Measurements from ENCODE around the gene KIRREL3. TPM values are rescaled to one million over a fixed set of nuclear protein-coding genes. Genes with fewer than 3 reads are reported as not detected.
A peak's percentile ranks its signal among the peaks of the same experiment; 100 is the strongest.

The KIRREL3 gene
- polyA plus RNA-seq, 1 of the 3 experiments (the other 2 are of a cell fraction), result 3.7 TPM

DNA sequence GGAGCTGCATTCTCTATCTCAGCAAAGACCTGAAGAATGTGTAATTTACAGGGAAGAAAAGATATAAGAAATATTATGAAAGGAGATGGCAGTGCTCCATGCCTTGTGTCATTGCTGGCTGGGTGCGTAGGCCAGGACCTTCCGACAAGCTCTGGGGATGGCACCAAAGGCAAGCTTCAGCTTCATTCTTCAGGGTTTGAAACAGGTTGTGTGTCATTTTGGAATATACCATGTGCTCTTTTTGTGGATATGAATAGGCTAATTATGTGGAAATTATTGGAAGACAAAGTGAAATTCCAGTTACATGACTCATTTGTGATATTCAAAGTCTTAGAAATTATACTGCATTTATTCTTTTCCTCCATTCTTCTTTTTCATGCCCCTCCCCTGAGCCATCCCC lies 5.7 kb upstream of the KIRREL3 start:
- Histone ChIP-seq H3K9ac (no peak overlapping the region), H3K27me3 (ENCODE audit: insufficient read depth) (no peaks in the 10 kb centered on the region), H3K9me2 (no peaks in the 10 kb centered on the region), H2AFZ (ENCODE audit: low read depth) (no peak overlapping the region), H3K9me3 (no peaks in the 10 kb centered on the region), H3K4me1 (ENCODE audit: control insufficient read depth in 1 of 2, insufficient read depth in 2 of 2, low read depth in 1 of 2, low read length in 1 of 2) (peaks cover 0 to 5% of the 10 kb centered on the region in 2 experiments; a peak in 2 of 4 replicates), H3K79me2 (ENCODE audit: insufficient read depth) (peaks cover 4% of the 10 kb centered on the region; the same call in 1 of the 2 replicates), H3K4me3 (ENCODE audit: low read depth in 2 of 2, low read length in 1 of 2) (no peak overlapping the region), H3K36me3 (replicated peaks in 1 of 2; ENCODE audit: control insufficient read depth in 1 of 2, insufficient read depth in 2 of 2, low read length in 1 of 2) (no peaks in the 10 kb centered on the region), H3K27ac (ENCODE audit: low read depth in 2 of 2, low read length in 1 of 2) (no peak overlapping the region), H3K4me2 (no peak overlapping the region), H3F3A (replicated peaks; ENCODE audit: insufficient read depth) (no peaks in the 10 kb centered on the region), H4K20me1 (ENCODE audit: insufficient read depth) (no peaks in the 10 kb centered on the region)
- 88% methylated on average over 2 of the region's 2 CpGs for WGBS (ENCODE audit: low lambda C conversion rate)
- no peak for DNase-seq
- TF ChIP-seq FOSL2 (IDR thresholded peaks at IDR 0.05; ENCODE audit: borderline replicate concordance, low read depth) (no peak; the same call in 1 of the 2 replicates), TCF12 (IDR thresholded peaks at IDR 0.05) (no peak), JUND (IDR thresholded peaks at IDR 0.05) (0 out of 2 replicates have a peak, but pooled peaks have one; percentile 20)
- CTCF ChIA-PET, result interaction anchor here (0.8 kb wide), 1 partner anchor 488 kb away, joined by 3 read pairs; no protein-coding TSS in a partner anchor
- POLR2A ChIA-PET, result no interaction called here

DNA sequence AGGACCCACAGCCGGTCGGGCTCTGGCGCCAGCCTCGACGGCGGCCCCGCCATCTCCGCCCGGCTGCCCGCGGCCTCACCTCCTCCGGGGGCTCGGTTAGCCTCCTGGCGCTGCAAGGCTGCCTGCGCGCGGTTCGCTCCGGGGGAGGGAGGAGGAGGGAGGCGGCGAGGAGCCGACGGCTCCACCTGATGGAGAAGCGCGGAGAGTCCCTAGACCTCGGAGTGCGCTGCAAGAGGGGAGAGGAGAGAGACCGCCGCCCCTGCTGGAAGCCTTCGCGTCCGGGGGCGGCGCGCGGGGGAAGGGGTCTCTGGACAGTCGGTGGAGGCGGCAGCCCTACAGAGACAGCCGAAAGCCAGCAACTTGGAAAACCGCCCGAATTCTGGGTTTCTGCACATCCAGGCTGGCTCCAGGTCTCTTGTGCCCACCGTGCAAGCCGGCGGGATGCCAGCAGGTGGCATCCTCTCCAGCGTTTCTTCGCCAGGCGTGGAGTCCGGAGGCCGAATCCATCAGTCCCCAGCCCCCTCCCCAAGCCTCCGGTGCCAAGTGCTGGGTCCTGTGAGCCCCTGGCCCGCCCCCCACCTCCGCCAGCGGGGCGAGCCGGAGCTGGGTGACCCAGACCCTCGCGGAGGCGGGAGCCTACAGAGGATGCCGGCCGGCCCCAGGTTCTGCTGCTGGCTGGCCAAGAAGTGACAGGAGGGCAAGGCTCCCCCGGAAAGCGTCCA lies 2.9 kb upstream of the KIRREL3 start:
- H3K27ac ChIP-seq (ENCODE audit: low read depth in 2 of 2, low read length in 1 of 2), result no peak overlapping the region
- H3K4me1 ChIP-seq (ENCODE audit: control insufficient read depth in 1 of 2, insufficient read depth in 2 of 2, low read depth in 1 of 2, low read length in 1 of 2), result peaks cover 0 to 13% of the 10 kb centered on the region in 2 experiments; a peak in 2 of 4 replicates
- peak overlapping the region; percentile 86 for H2AFZ ChIP-seq (ENCODE audit: low read depth)
- H4K20me1 ChIP-seq (ENCODE audit: insufficient read depth), result no peaks in the 10 kb centered on the region
- peak overlapping the region; percentile 89 for H3K4me2 ChIP-seq
- ChIA-PET POLR2A (no interaction called here), CTCF (interaction anchor here (0.6 to 5.7 kb wide), 21 partner anchors 9 to 1014 kb away, joined by 3 to 53 read pairs (median 3); no protein-coding TSS in a partner anchor)
- no peaks in the 10 kb centered on the region for H3K9me2 ChIP-seq
- H3K36me3 ChIP-seq (replicated peaks in 1 of 2; ENCODE audit: control insufficient read depth in 1 of 2, insufficient read depth in 2 of 2, low read length in 1 of 2), result no peaks in the 10 kb centered on the region
- H3K27me3 ChIP-seq (ENCODE audit: insufficient read depth), result no peaks in the 10 kb centered on the region
- peak overlapping the region; percentile 59; the same call in 1 of the 2 replicates for H3K9ac ChIP-seq
- 6% methylated on average over 10 of the region's 62 CpGs for WGBS (ENCODE audit: low lambda C conversion rate)
- H3F3A ChIP-seq (replicated peaks; ENCODE audit: insufficient read depth), result no peaks in the 10 kb centered on the region
- H3K9me3 ChIP-seq, result no peaks in the 10 kb centered on the region
- H3K79me2 ChIP-seq (ENCODE audit: insufficient read depth), result peaks cover 30% of the 10 kb centered on the region
- peak; percentile 91 for DNase-seq
- peak overlapping the region; percentile 47 to 65 for H3K4me3 ChIP-seq (ENCODE audit: low read depth in 2 of 2, low read length in 1 of 2)
- TF ChIP-seq TEAD4 (IDR thresholded peaks at IDR 0.05; ENCODE audit: borderline replicate concordance, insufficient read depth) (no peak), FOXJ3 (CRISPR knock-in tag; IDR thresholded peaks at IDR 0.05) (no peak), FOSL2 (IDR thresholded peaks at IDR 0.05; ENCODE audit: borderline replicate concordance, low read depth) (no peak), FOXM1 (IDR thresholded peaks at IDR 0.05; ENCODE audit: low read depth) (no peak), RXRA (IDR thresholded peaks at IDR 0.05; ENCODE audit: borderline replicate concordance, low read depth) (no peak), NFIC (IDR thresholded peaks at IDR 0.05; ENCODE audit: borderline replicate concordance) (no peak; the same call in 1 of the 2 replicates), YY1 (IDR thresholded peaks at IDR 0.05; ENCODE audit: low read depth) (no peak), JUND (IDR thresholded peaks at IDR 0.05) (no peak), CHD2 (IDR thresholded peaks at IDR 0.05; ENCODE audit: low read length, partially characterized antibody) (no peak), RCOR1 (IDR thresholded peaks at IDR 0.05; ENCODE audit: low read length) (no peak), RFX5 (IDR thresholded peaks at IDR 0.05; ENCODE audit: low read length) (no peak), NRF1 (IDR thresholded peaks at IDR 0.05; ENCODE audit: low read depth, low read length) (no peak), MEF2A (IDR thresholded peaks at IDR 0.05; ENCODE audit: borderline replicate concordance, low read depth) (no peak), SIN3A (IDR thresholded peaks at IDR 0.05; ENCODE audit: borderline replicate concordance, low read depth, low read length) (no peak)
- TF ChIP-seq, protein P1, sequence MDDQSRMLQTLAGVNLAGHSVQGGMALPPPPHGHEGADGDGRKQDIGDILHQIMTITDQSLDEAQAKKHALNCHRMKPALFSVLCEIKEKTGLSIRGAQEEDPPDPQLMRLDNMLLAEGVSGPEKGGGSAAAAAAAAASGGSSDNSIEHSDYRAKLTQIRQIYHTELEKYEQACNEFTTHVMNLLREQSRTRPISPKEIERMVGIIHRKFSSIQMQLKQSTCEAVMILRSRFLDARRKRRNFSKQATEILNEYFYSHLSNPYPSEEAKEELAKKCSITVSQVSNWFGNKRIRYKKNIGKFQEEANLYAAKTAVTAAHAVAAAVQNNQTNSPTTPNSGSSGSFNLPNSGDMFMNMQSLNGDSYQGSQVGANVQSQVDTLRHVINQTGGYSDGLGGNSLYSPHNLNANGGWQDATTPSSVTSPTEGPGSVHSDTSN (IDR thresholded peaks at IDR 0.05), result 0 out of 2 replicates have a peak, but pooled peaks have one; percentile 9
- TF ChIP-seq, protein P2, sequence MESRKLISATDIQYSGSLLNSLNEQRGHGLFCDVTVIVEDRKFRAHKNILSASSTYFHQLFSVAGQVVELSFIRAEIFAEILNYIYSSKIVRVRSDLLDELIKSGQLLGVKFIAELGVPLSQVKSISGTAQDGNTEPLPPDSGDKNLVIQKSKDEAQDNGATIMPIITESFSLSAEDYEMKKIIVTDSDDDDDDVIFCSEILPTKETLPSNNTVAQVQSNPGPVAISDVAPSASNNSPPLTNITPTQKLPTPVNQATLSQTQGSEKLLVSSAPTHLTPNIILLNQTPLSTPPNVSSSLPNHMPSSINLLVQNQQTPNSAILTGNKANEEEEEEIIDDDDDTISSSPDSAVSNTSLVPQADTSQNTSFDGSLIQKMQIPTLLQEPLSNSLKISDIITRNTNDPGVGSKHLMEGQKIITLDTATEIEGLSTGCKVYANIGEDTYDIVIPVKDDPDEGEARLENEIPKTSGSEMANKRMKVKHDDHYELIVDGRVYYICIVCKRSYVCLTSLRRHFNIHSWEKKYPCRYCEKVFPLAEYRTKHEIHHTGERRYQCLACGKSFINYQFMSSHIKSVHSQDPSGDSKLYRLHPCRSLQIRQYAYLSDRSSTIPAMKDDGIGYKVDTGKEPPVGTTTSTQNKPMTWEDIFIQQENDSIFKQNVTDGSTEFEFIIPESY (IDR thresholded peaks at IDR 0.05; ENCODE audit: borderline replicate concordance, low read depth), result no peak
- TF ChIP-seq, protein P3, sequence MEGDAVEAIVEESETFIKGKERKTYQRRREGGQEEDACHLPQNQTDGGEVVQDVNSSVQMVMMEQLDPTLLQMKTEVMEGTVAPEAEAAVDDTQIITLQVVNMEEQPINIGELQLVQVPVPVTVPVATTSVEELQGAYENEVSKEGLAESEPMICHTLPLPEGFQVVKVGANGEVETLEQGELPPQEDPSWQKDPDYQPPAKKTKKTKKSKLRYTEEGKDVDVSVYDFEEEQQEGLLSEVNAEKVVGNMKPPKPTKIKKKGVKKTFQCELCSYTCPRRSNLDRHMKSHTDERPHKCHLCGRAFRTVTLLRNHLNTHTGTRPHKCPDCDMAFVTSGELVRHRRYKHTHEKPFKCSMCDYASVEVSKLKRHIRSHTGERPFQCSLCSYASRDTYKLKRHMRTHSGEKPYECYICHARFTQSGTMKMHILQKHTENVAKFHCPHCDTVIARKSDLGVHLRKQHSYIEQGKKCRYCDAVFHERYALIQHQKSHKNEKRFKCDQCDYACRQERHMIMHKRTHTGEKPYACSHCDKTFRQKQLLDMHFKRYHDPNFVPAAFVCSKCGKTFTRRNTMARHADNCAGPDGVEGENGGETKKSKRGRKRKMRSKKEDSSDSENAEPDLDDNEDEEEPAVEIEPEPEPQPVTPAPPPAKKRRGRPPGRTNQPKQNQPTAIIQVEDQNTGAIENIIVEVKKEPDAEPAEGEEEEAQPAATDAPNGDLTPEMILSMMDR (IDR thresholded peaks at IDR 0.05), result peak; percentile 67
- TF ChIP-seq, protein P4, sequence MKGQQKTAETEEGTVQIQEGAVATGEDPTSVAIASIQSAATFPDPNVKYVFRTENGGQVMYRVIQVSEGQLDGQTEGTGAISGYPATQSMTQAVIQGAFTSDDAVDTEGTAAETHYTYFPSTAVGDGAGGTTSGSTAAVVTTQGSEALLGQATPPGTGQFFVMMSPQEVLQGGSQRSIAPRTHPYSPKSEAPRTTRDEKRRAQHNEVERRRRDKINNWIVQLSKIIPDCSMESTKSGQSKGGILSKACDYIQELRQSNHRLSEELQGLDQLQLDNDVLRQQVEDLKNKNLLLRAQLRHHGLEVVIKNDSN (IDR thresholded peaks at IDR 0.05; ENCODE audit: borderline replicate concordance, low read depth), result no peak; the same call in 1 of the 2 replicates
- TF ChIP-seq, protein P5, sequence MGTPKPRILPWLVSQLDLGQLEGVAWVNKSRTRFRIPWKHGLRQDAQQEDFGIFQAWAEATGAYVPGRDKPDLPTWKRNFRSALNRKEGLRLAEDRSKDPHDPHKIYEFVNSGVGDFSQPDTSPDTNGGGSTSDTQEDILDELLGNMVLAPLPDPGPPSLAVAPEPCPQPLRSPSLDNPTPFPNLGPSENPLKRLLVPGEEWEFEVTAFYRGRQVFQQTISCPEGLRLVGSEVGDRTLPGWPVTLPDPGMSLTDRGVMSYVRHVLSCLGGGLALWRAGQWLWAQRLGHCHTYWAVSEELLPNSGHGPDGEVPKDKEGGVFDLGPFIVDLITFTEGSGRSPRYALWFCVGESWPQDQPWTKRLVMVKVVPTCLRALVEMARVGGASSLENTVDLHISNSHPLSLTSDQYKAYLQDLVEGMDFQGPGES (IDR thresholded peaks at IDR 0.05; ENCODE audit: low read depth, low read length), result no peak

All from SK-N-SH (cell line).